HG03175 (cell line): ENCODE data around the gene DRICH1.
"Not testable (repeated sequence)": the region's sequence is repeated elsewhere in the genome, so short reads cannot be mapped to it uniquely, and the experiment has no call there.

ENCODE experiments used
- ATAC-seq: cut with Tn5 transposase; IDR thresholded peaks from one replicate; pipeline ENCODE4 v1.9.1; 2021; ENCODE audit warnings: mild to moderate bottlenecking, moderate library complexity; ENCODE audit not compliant: unreplicated experiment

The DRICH1 gene, protein sequence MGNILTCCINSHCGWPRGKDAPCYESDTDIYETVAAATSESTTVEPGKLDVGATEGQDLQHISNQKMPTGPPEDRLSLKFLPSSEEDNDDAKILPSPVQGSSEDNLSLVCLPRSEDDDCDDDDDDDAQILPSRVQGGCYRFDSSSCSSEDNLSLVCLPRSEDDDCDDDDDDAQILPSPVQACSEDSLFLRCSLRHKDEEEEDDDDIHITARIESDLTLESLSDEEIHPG

DNA sequence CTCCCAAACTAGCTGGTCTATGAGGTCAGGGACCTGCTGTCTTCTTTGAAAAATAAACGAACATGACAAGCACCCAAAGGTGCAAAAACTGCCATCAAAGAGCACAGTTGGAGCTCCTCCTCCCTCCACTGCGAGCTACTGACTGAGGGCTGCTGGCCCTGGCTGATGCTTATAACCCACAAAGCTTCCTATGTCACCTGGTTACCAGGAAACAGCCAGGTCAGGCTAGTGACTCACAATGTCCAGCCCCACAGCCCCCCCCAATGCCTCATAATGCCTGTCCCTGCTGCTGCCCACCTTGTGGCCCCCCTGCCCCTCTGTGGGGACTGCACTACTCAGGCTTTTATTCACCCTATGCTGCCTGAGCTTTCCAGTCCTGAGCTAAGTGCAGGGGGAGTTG, at the start of gene DRICH1:
Gene DRICH1, minus strand, starts transcription at position 144 of the 400 bp plus-strand sequence. CDS start 298 bp downstream, outside the sequence.
- ATAC-seq: no peak

DNA sequence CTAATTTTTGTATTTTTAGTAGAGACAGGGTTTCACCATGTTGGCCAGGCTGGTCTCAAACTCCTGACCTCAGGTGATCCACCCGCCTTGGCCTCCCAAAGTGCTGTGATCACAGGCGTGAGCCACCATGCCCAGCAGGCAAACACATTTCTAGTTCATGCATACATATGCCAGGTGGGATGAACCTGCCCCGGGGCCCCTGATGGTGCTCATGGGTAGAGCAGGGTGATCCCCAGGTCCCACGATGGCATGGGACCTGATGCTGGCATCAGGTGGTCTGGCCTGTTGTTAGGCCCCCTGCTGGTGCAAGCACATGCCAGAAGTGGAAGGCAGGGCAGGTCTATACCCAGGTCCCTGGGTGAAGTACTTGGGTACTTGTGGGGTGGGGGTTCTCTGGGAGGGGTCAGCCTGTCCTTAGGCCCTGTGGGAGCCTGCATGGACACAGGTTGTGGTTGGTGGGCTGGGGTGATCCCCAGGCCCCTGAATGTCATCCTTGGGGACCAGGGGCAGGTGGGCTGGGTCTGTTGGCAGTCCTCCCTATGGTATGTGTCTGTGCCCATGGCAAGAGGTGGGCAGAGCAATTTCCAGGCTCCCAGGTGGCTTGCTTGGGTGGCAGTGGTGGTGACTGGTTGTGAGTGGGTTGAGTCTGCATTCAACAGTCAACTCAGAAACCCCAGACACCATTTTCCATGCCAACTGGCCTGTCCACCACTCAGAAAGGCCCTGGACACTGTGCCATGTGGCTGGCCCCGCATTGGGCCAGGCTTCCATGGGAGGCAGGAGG, 49.1 kb upstream of the DRICH1 start:
- no peak for ATAC-seq

DNA sequence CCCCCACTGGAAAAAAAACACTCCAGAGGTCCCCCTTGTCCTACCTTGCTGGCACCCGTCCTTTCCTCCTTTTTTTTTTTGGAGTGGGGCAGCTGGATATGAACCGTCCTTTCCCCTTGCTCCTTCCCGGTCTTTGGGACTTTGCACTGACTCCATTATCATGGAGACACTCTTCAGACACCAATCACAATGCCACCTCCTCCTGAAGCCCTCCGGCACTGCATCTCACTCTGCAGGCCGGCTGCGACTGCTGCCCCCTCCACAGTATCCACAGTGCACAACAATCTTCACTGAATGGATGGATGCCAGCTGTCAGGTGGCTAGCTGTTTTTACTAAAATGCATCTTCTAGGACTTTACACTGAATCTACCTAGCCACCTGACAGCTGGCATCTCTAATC, 46.0 kb upstream of the DRICH1 start:
- no peak for ATAC-seq

DNA sequence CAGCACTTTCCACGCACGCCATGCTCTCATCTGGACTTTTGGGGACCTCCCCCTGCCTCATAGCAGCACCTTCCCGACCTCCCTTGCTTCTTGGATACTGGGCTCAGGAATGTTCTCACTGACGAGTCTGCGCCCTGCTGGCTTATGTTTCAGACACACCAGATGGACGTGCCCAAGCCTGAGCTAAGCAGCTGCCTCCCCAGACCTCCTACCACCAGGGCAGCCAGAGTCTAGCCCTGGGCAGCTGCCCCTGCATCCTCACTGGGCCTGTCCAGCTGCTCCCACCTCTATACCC, 45.5 kb upstream of the DRICH1 start:
- no peak for ATAC-seq

DNA sequence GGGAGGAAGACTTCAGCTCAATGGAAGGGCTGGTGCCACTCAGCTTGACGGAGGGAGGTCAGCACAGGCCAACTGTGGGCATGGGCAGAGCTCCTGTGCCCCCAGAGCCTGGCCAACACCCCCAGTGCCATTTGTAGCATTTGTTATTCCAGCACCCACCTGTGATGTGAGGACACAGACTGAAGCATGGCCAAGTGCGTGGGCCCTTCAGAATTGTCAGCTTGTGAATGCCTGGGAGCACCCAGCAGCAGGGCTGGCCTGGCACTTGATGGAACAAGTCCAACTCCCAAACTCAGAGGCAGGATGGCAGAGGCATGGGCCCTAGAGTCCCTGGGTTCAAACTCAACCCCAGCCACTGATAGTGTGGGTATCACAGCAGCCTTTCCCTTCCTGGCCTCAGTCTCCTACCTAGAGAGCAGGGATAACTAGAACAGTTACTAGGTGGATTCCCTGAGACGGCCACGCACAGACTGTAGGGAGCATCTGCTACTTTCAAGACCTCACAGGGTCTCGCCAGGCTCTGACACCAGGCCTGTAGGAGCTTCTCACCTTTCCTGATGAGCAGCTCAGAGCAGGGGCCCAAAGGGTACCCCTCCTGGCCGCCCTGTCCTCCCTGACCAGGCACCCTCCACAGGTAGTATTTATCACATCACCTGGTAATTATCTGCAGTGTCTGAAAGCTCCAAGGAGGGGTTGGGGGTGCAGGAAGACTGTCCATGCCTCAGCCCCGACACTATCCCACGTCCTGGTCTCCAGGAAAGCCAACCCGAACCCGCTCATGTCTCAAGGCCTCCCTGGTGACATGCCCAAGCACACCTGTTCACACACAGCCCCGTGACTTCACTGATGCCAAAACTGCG, 45.0 kb upstream of the DRICH1 start:
- ATAC-seq: not testable (repeated sequence)

DNA sequence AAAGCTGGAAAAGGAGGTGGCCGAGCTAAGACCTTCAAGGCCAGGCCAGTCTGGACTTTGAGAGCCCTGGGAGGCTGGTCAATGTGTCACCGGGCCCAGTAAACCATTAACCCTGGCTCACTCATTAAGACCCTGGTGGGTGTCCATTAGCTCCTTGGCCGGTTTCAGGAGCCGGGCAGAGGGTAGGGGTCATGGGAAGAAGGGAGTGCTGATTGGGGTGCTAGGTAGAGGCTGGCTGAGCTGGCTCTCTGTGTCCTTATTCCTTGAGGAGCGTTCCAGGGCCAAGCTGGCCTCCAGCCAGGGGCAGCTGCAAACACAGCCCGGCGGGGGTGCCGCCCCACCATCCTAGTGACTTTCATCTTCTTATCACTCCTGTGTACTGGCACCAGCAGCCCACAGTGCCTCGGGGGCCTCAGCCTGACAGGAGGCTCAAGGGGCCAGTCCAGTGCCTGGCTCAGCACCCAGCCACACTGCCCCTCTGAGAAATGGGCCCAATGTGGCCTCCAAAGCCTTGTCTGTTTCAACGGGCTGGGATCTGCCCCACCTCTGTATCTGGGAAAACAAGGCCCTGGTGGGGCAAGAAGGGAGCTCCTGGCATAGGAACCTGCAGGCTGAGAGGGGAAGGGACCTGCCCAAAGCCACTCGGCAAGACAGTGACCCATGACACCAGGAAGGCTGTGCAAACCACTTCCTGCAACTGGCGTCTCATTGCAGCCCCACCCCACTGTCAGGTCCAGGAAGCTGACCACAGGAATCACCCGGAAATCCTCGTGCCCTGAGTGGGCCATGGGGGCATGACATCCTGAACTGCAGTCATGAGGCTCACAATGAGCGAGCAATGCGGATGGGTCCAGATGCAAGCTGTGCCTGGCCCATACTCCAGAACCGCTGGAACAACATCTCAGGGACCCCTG, 43.6 kb upstream of the DRICH1 start:
- ATAC-seq: no peak

DNA sequence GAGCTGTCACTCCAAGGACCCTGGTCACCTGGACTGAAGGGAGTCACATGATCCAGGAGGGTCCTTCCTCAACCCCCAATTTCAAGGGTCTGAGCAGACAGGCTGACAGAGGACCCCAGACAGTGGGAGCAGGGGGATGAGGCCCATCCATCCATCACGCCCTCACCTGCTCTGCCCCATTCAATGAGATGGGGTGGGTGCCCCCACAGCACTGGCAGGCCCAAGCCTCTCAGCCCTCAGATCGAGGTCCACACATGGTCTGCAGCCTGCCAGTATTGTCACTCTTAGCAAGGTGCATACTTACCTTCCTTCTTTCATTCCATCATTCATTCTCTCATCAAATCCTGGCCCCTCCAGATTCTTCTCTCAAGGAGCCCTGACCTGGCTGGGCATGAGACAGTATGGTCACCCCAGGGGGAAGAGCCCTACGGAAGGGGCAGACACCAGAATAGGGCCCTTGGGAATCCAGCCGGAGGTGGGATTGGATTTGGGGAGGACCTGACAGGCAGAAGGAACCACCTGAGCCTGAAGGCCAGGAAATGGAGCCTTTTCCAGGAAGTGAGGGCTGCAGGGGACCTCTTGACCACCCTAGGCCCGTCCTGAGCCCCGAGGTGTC, 42.9 kb upstream of the DRICH1 start:
- not testable (repeated sequence) for ATAC-seq

DNA sequence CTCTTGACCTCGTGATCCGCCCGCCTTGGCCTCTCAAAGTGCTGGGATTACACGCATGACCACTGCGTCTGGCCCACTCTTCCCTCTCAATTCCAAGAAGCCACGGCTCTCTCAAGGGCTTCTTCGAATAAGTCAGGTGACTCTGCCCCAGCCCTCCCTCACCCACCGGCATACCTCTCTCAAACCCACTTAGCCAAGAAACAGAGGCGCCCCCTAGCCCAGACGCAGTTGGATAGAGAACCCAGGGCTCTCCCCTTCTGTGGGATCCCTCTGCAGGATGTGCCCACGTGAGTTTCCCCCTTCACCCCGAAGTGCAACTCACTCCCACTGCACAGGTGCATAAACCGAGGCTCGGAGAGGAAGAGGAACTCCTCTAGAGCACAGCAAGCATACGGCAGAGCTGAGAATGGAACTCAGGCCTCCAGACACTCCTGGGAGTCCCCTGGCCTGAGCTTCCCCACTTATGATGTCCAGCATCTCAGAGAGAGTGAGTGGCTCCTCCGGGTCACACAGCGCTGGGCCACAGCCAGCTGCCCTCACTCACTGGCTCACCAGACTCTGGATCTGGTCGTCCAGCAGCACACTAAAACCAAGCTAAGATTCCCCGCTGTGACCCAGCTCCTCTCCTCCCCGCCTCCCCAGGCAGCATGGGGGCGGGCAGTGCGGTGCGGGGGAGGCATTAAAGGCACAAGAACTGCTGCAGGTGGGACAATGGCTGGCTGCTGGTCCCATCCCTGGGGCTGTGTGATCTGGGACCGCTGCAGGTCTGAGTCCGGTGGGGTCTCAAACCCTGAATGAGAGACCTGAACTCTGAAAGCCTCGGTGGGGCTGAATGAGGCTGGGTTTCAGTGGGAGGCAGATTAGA, 41.9 kb upstream of the DRICH1 start:
- no peak for ATAC-seq

DNA sequence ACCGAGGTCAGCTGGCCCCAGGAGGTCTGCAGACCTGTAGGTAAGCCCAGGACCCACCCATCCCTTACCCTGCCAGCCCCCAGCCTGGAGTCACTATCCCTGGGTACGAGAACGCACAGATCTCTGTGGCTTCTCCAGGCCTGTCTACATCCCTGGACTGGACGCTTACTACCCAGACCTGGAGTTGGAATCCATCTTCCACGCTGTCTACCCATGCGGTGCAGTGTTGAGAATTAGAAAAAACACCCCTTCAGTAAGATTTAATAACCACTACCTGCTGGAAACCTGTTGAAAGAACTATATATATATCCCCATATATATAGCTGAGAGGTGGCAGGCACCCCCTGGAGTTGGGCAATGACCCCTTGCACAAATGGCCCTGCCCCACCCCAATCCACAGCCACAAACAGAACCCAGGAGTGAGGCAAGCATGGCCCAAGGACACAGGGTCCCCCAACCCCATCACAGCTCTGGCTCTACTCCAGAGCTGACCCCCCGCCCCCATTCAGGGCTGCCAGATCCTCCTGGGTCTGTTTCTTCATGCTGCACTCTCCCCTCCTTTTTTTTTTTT, 41.0 kb upstream of the DRICH1 start:
- no peak for ATAC-seq

DNA sequence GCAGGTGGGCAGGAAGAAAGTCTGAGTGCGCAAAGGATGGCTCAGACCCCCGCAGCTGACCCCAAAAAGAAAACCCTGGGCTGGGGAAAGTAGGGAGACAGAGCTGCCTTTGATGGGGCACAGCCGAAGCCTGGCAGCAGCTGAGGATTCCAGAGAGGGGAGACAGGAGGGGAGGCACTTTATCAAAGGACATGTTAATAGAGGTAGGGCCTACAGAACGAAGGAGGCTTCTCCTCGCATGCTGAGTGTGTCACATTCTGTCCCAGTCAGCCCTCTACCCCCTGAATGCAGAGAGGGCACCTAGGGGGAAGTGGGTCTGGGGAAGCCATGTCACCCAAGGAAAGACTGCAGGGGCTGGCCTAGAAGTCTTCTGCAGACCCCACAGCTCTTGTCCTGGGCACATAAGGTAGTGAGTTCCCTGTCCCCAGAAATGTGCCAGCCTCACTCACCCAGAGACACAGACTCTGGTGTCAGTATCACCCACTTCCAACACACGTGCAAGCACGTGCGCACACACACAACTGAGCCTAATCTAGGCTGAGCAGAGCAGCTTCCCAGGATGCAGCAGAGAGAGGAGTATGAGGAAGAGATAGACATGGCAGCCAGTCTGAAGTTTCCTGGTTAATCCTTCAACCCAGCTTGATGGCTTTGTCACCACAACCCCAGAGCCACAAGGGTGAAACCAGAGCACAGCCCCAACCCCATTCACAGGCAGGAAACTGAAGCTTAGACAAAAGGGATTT, 40.4 kb upstream of the DRICH1 start:
- not testable (repeated sequence) for ATAC-seq

DNA sequence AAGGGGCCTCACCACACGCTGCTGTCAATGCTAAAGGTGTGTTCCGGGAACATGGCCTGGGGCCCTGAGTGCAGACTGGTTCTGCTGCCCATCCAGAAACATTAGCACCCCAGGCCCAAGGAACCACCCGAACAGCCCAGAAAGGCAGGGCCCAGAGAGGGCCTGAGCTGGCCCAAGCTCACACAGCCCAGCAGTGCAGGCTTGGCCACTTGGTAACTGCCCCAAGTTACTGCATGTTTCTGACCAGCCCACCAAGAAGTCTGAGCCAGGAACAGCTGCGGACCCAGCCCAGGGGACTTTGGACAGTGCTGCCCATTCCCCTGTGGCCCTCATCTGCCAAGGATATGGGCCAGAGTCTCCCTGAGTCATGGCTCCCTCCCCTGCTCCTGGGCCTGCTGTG, 39.3 kb upstream of the DRICH1 start:
- ATAC-seq: not testable (repeated sequence)

DNA sequence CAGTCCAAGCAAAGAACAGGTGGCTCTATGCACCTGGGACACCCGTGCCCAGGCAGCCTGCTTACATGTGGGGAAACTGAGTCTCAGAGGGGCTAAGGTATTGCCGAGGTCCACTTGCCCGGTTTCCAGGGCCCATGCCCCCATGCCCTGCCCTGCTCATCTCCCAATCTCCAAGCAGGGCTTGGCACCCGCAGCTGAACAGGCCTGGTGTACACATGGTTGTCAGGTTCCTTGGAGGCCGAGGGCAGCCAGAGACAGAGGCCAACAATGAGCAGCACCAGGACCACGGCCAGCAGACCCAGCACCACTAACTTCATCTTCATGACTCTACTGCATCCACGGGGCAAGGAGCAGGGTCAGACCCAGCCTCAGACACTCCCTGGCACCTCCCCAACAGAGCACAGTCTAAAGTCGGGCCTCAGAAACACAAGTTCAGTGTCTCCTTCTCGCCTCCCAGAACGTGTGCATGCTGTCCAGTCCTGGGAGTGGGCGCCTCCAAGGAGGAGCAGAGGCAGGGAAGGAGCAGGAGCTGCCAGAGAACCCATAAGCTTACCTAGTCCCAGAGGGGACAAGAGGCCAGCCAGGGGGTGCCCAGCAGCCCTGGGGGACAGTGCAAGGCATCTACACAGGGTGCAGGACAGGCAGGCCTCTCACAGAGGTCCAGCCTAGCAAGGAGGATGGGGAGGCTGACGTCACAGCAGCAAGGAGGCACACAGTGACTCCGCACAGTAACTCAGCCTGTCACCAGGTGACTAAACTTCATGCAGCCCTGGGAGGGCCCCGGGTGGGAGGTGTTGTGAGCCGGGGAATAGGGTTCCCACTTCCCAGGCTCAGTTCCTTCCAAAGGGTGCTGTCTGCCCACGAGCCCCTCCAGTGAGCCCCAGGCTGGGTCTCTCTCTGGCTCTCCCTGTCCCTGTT, 38.5 kb upstream of the DRICH1 start:
- no peak for ATAC-seq

DNA sequence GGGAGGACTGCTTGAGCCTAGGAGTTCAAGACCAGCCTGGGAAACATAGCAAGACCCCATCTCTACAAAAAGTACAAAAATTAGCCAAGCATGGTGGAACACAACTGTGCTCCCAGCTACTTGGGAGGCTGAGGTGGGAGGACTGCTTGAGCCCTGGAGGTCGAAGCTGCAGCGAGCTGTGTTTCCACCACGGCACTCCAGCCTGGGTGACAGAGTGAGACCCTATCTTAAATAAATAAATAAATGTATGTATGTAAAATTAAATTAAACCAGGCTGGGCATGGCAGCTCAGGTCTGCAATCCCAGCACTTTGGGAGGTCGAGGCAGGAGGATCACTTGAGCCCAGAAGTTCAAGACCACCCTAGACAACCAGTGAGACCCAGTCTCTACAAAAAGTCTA, 28.3 kb upstream of the DRICH1 start:
- ATAC-seq: not testable (repeated sequence)

DNA sequence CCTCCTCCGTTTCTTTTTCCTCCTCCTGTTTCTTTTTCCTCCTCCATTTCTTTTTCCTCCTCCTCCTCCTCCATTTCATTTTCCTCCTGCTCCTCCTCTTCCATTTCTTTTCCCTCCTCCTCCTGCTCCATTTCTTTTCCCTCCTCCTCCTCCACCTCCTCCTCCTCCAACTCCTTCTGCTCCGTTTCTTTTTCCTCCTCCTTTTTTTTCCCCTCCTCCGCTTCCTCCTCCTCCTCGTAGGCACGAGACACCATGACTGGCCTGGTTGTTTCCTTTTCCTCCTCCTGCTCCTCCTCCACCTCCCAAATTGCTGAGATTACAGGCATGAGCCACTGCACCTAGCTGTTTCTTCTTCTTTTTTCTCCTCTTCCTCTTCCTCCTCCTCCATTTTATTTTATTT, 25.6 kb upstream of the DRICH1 start:
- no peak for ATAC-seq

DNA sequence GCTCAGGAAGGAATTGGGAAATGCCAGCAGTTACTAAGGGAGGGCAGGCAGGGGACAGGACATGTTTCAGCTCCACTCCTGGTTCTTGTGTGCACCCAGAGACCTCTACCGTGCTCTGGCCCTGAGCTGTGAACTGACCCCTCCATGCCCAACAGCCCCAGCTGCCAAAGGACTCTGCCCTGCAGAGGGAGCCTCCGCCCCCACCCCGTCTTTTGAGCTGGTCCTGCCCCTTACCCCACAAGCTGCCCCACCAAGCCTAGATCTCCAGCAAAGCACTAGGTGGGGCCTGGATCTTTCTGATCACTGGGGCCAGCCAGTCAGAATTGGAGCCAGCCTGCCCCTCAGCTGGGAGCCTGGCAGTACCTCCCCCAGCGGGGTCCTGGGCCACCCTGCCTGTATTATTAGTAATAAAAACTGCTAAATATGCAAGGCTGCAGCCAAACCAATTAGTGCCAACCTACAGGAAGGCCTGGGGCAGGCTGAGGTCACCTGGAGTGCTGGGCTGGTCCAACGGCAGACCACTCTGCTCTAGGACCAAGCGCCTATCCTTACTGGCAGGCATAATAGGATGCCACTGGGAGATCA, 23.9 kb upstream of the DRICH1 start:
- no peak for ATAC-seq

DNA sequence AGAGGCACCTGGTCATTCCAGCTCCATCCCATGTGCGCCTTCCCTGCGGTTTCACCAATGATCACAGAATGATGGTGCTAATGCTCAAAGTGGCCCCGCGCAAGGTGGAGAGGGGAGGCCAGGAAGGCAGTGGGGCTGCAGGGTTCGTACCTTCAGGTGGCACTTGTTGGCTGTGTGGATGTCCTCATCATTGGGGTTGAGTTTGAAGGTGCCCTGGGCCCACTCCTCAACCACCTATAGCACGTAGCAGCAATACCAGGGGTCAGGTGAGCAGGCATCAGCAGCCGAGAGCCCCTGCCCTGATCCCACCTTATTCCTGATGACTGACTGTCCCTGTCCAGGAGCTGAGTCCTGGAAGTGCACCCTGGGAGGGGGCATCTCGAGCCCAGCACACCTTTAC, 20.6 kb upstream of the DRICH1 start:
- no peak for ATAC-seq

DNA sequence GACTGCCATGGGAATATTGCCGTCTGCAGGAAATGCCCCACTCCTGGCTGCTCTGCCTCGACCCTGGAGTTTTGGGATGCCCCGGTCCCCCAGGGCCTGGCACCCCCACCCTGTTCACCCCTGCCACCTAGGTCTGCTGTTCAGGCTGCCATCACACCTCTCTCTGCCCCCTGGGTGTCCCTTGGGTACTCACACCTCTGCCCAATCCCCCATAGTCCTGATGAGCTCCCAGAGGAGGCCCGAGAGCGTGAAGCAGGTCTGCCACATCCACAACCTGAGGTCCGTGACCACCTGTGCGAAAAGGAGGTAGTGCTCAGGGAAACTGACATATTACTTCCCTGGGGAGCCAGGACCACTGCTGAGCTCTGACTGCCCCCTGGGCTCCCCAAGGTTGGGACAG, 20.2 kb upstream of the DRICH1 start:
- no peak for ATAC-seq
